Glutamatergic neuron (in vitro differentiated cells): ENCODE measurements around the gene CELF1. TPM values are rescaled to one million over a fixed set of nuclear protein-coding genes. Genes with fewer than 3 reads are reported as not detected.

Experiments used
- DNase-seq: peaks from one replicate; pipeline ENCODE4 v3.0.0; 2022
- H3K27ac Mint-ChIP-seq: one replicate; pipeline ENCODE4 v1.8.0; 2020; ENCODE audit warnings: mild to moderate bottlenecking, mixed read lengths, inconsistent platforms; ENCODE audit not compliant: unreplicated experiment
- H3K27me3 Mint-ChIP-seq: one replicate; pipeline ENCODE4 v1.8.0; 2020; ENCODE audit warnings: mild to moderate bottlenecking, moderate library complexity, mixed read lengths, inconsistent platforms; ENCODE audit not compliant: unreplicated experiment
- H3K36me3 Mint-ChIP-seq: one replicate; pipeline ENCODE4 v1.8.0; 2020; ENCODE audit warnings: mild to moderate bottlenecking, mixed read lengths, inconsistent platforms; ENCODE audit not compliant: unreplicated experiment
- H3K4me1 Mint-ChIP-seq: one replicate; pipeline ENCODE4 v1.8.0; 2020; ENCODE audit warnings: mild to moderate bottlenecking, low read depth, mixed read lengths, inconsistent platforms; ENCODE audit not compliant: unreplicated experiment
- H3K4me3 Mint-ChIP-seq: one replicate; pipeline ENCODE4 v1.8.0; 2020; ENCODE audit warnings: mild to moderate bottlenecking, mixed read lengths, inconsistent platforms; ENCODE audit not compliant: unreplicated experiment
- H3K9me3 Mint-ChIP-seq: one replicate; pipeline ENCODE4 v1.8.0; 2020; ENCODE audit warnings: mild to moderate bottlenecking, moderate library complexity, mixed read lengths, inconsistent platforms; ENCODE audit not compliant: unreplicated experiment
- total RNA-seq: library from RNA; stranded (reverse); fragmentation: NEBNext Ultra II Directional; extraction: Animal tissue kit (Norgen Biotek cat#: 25700); gene quantifications from one replicate; pipeline ENCODE4 v1.2.1, GENCODE V29; 2021; ENCODE audit not compliant: unreplicated experiment
- TF ChIP-seq, protein P1 (sequence below): fragments of 200-600 bp; sonication (generic); IDR thresholded peaks from one replicate; pipeline ENCODE4 v1.5.0; 2021; ENCODE audit not compliant: partially characterized antibody, unreplicated experiment

The CELF1 gene
- total RNA-seq, 1 donor from 2014 or later, result 261 TPM

DNA sequence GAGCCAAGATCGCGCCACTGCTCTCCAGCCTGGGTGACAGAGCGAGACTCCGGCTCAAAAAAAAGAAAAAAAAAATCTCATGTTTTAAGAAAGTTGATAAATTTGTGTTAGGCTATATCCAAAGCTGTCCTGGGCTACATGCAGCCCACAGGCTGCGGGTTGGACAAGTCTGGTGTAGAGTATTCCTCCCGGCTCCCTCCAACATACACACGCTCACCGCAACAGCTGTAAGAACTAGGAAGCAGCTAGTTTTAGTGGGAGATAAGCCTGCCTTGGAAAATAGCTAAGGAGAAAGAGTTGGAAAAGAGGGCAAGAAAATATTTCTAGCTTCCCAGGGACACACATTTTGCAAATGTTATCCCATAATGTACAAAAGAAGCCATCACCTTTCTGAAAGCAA is 46.6 kb downstream of the CELF1 start:
- H3K4me3 Mint-ChIP-seq, result no peak overlapping the region
- no peak overlapping the region for H3K27ac Mint-ChIP-seq
- no peak for DNase-seq
- TF ChIP-seq, protein P1, sequence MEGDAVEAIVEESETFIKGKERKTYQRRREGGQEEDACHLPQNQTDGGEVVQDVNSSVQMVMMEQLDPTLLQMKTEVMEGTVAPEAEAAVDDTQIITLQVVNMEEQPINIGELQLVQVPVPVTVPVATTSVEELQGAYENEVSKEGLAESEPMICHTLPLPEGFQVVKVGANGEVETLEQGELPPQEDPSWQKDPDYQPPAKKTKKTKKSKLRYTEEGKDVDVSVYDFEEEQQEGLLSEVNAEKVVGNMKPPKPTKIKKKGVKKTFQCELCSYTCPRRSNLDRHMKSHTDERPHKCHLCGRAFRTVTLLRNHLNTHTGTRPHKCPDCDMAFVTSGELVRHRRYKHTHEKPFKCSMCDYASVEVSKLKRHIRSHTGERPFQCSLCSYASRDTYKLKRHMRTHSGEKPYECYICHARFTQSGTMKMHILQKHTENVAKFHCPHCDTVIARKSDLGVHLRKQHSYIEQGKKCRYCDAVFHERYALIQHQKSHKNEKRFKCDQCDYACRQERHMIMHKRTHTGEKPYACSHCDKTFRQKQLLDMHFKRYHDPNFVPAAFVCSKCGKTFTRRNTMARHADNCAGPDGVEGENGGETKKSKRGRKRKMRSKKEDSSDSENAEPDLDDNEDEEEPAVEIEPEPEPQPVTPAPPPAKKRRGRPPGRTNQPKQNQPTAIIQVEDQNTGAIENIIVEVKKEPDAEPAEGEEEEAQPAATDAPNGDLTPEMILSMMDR, result no peak
- peaks cover 2% of the 10 kb centered on the region for H3K27me3 Mint-ChIP-seq
- H3K9me3 Mint-ChIP-seq, result peaks cover 3% of the 10 kb centered on the region
- no peaks in the 10 kb centered on the region for H3K36me3 Mint-ChIP-seq
- H3K4me1 Mint-ChIP-seq, result peaks cover 40% of the 10 kb centered on the region

DNA sequence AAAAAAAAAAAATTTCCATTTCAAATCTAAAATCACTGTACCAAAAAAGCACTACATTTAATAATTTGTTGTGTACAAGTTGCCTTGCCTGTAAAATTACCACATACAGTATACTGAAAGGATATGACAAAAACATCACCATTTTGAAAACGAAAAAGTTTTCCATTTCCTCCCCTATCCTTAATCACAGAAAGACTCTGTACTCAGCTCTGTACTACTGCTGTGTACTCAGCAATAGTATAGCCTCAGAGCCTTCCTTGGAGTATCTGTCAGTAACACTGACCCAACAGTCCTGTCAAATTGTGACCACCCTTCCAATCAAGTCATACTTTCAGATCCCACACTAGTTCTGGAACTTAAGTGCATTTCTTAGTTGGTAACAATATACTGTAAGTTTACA is 48.0 kb downstream of the CELF1 start:
- Mint-ChIP-seq H3K9me3 (peaks cover 3% of the 10 kb centered on the region), H3K27me3 (peaks cover 2% of the 10 kb centered on the region), H3K36me3 (no peaks in the 10 kb centered on the region), H3K4me3 (no peak overlapping the region), H3K4me1 (peaks cover 46% of the 10 kb centered on the region), H3K27ac (no peak overlapping the region)
- no peak for DNase-seq
- TF ChIP-seq, protein P1, result no peak

DNA sequence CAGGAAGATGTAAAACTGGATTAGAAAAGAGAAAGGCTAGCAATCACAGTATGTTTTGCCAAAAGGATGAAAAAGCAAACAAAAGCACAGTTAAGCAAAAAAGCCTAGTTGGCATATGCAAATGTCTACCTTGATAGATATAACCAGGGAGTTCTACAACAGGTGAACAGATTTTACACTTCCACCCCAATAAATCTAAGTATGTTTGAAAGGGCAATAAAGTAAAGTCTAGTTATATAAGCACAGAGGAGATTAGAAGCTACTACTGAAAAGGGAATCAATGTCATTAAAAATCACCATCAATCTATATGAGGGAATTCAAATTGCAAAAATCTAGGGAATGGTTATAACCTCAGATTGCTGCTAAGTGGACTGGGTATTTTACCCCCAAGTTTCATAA is 49.7 kb downstream of the CELF1 start:
- Mint-ChIP-seq H3K4me1 (peaks cover 45% of the 10 kb centered on the region), H3K4me3 (no peak overlapping the region), H3K27ac (no peak overlapping the region), H3K36me3 (no peaks in the 10 kb centered on the region), H3K27me3 (peaks cover 4% of the 10 kb centered on the region), H3K9me3 (peaks cover 3% of the 10 kb centered on the region)
- DNase-seq, result no peak
- TF ChIP-seq, protein P1, result no peak

DNA sequence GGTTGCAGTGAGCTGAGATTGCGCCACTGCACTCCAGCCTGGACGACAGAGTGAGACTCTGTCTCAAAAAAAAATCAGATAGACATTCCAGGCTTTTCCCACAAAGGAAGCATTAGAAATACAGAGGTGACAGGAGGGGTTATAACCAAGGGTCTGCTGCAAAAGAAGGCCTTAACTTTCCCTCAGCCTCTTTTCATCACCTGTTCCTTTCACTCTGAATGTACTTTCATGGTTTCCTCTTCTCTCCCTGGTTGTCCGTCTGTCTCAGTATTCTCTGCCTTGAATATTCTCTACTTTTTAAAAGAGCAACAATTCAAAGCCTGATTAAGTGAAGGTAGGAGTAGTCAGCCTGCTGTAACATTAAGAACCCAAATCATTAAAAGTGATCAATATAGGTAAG is 50.2 kb downstream of the CELF1 start:
- Mint-ChIP-seq H3K36me3 (no peaks in the 10 kb centered on the region), H3K27ac (no peak overlapping the region), H3K4me1 (peaks cover 46% of the 10 kb centered on the region), H3K27me3 (peaks cover 4% of the 10 kb centered on the region), H3K4me3 (no peak overlapping the region), H3K9me3 (peaks cover 3% of the 10 kb centered on the region)
- DNase-seq, result no peak
- TF ChIP-seq, protein P1, result no peak

DNA sequence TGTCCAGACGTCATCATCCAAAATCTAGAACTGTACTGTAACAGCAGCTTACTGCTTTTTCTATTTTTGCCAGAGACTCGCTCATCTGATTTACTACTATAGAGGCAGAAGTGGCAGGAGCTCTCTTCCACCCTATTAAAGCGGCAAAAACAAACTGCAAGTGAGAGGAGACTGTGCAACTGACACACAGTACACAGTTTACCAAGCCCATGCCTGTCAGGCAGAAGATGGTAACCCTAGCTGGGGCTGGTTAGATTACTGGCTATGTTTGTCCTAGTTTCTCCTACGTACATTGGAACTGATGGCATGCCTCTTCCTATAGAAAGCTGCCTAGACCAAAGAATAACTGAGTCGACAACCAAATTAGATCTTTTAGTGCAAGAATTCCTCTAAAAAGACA is 51.8 kb downstream of the CELF1 start:
- H3K27me3 Mint-ChIP-seq, result peaks cover 2% of the 10 kb centered on the region

More for the DNA sequence above, 51.8 kb downstream of the CELF1 start:
- Mint-ChIP-seq H3K36me3 (no peaks in the 10 kb centered on the region), H3K27ac (peak overlapping the region; percentile 54), H3K9me3 (peaks cover 3% of the 10 kb centered on the region), H3K4me3 (no peak overlapping the region), H3K4me1 (peaks cover 40% of the 10 kb centered on the region)
- DNase-seq, result no peak
- TF ChIP-seq, protein P1, result no peak
